ENCODE data around the gene CMTM8.

Gene CMTM8

DNA sequence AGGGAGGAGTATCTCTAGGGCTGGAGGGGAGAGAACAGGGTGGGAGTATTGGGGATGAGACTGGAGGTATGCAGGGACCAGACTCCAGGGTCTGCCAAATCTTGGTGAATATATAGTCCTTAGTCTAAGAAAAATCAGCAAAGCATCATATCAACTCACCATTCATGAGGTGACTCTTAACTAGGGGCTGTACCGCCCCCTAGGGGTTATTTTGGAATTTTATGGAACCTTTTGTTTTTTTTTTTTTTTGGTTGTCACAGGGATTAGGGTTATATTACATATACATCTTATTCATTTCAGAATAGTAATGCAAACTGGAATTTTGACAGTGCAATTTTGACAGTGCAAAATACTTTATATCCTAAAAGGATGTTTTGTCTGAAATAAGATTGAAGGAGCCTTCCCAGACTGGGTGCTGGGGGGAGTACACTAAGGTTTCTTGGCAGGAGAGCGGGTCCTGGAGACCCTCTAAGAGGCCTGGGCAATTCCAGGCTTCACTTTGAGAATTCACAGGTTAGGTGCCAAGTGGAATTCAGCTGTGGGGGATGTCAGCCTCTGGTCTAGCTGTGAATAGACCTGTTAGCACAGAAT lies 160.6 kb downstream of the CMTM8 start:
- H3K79me2 ChIP-seq (ENCODE audit: insufficient read depth, low read length), result peaks cover 90% of the 10 kb centered on the region
- TF ChIP-seq, protein P1, sequence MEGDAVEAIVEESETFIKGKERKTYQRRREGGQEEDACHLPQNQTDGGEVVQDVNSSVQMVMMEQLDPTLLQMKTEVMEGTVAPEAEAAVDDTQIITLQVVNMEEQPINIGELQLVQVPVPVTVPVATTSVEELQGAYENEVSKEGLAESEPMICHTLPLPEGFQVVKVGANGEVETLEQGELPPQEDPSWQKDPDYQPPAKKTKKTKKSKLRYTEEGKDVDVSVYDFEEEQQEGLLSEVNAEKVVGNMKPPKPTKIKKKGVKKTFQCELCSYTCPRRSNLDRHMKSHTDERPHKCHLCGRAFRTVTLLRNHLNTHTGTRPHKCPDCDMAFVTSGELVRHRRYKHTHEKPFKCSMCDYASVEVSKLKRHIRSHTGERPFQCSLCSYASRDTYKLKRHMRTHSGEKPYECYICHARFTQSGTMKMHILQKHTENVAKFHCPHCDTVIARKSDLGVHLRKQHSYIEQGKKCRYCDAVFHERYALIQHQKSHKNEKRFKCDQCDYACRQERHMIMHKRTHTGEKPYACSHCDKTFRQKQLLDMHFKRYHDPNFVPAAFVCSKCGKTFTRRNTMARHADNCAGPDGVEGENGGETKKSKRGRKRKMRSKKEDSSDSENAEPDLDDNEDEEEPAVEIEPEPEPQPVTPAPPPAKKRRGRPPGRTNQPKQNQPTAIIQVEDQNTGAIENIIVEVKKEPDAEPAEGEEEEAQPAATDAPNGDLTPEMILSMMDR (IDR thresholded peaks at IDR 0.05; ENCODE audit: borderline replicate concordance, extremely low read depth, low read length, poor library complexity, severe bottlenecking), result peak; percentile 67
- no peak for TF ChIP-seq EZH2 (IDR thresholded peaks at IDR 0.05; ENCODE audit: borderline replicate concordance, low read depth, low read length, severe bottlenecking)
- H3K4me1 ChIP-seq (ENCODE audit: insufficient read depth, low read length), result peaks cover 17% of the 10 kb centered on the region
- H3K4me2 ChIP-seq (ENCODE audit: insufficient read depth, low read length), result no peak overlapping the region
- no peaks in the 10 kb centered on the region for H3K36me3 ChIP-seq (ENCODE audit: insufficient read depth, low read length)
- no peaks in the 10 kb centered on the region for H3K9me3 ChIP-seq (ENCODE audit: insufficient read depth, low read length, severe bottlenecking)
- H2AFZ ChIP-seq (ENCODE audit: low read depth, low read length), result no peak overlapping the region
- DNase-seq (peak; percentile 45), ATAC-seq (ENCODE audit: insufficient read depth, low read depth) (peak; percentile 74)
- H4K20me1 ChIP-seq (ENCODE audit: insufficient read depth, low read length), result no peaks in the 10 kb centered on the region
- H3K9ac ChIP-seq (ENCODE audit: low read depth, low read length), result no peak overlapping the region
- no peak overlapping the region for H3K4me3 ChIP-seq (ENCODE audit: low read depth in 1 of 2, low read length in 2 of 2)
- H3K27ac ChIP-seq (ENCODE audit: low read length), result peak overlapping the region; percentile 39; the same call in 1 of the 2 replicates
- H3K27me3 ChIP-seq (ENCODE audit: insufficient read depth, low read length, poor library complexity), result no peaks in the 10 kb centered on the region

DNA sequence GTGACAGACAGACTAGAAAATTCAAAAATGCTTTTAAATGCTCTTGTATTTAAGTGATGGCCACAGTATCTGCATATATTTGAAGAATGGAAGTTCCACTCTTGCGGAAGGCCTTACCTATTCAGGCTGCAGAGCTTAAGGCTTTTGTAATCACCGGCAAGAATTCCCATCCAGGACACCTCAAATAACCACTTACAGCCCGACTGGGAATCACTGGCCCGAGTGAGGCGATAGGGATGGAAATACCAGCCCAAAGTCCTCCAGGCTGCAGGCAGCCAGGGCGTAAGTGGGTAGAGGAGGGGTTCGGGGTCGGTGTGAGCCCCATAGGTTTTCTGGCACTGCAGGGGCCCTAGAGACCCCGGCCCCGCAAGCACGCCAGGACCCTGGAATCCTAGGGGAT lies 162.6 kb downstream of the CMTM8 start:
- Histone ChIP-seq H4K20me1 (ENCODE audit: insufficient read depth, low read length) (no peaks in the 10 kb centered on the region), H3K9ac (ENCODE audit: low read depth, low read length) (no peak overlapping the region), H3K79me2 (ENCODE audit: insufficient read depth, low read length) (peaks cover 87% of the 10 kb centered on the region), H3K4me1 (ENCODE audit: insufficient read depth, low read length) (peaks cover 27% of the 10 kb centered on the region), H2AFZ (ENCODE audit: low read depth, low read length) (no peak overlapping the region), H3K9me3 (ENCODE audit: insufficient read depth, low read length, severe bottlenecking) (no peaks in the 10 kb centered on the region), H3K4me2 (ENCODE audit: insufficient read depth, low read length) (no peak overlapping the region), H3K4me3 (ENCODE audit: low read depth in 1 of 2, low read length in 2 of 2) (no peak overlapping the region), H3K36me3 (ENCODE audit: insufficient read depth, low read length) (no peaks in the 10 kb centered on the region), H3K27ac (ENCODE audit: low read length) (no peak overlapping the region; the same call in 1 of the 2 replicates), H3K27me3 (ENCODE audit: insufficient read depth, low read length, poor library complexity) (no peaks in the 10 kb centered on the region)
- DNase-seq (no peak), ATAC-seq (ENCODE audit: insufficient read depth, low read depth) (no peak)
- TF ChIP-seq EZH2 (IDR thresholded peaks at IDR 0.05; ENCODE audit: borderline replicate concordance, low read depth, low read length, severe bottlenecking), result no peak
- TF ChIP-seq, protein P1 (IDR thresholded peaks at IDR 0.05; ENCODE audit: borderline replicate concordance, extremely low read depth, low read length, poor library complexity, severe bottlenecking), result no peak

DNA sequence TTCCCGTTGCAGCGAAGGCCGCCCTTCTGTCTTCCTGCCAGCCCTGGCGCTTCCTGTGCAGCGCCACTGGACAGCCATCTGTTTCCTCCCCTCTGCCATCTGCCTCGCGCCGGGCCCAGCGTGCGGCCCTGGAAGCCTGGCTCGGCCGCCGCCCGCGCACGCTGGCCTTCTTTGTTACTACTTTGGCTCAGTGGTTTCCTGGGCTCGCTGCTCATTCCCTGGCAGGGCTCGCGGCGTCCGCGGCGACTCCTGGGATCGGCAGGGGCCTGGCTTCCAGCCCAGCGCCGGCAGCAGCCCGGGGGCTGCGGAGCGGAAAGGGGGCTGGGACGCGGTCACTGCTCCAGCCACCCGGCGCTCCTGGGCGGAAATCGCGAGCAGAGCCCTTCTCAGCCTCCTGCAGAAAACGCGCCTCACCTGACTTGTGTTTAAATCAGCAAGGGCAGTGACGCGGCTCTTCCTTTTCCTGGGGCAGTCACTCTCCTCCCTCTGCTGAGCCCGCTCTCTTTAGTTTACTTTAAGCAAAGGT lies 163.1 kb downstream of the CMTM8 start:
- Histone ChIP-seq H3K4me1 (ENCODE audit: insufficient read depth, low read length) (peaks cover 32% of the 10 kb centered on the region), H3K27me3 (ENCODE audit: insufficient read depth, low read length, poor library complexity) (no peaks in the 10 kb centered on the region), H3K4me3 (ENCODE audit: low read depth in 1 of 2, low read length in 2 of 2) (no peak overlapping the region), H3K9me3 (ENCODE audit: insufficient read depth, low read length, severe bottlenecking) (no peaks in the 10 kb centered on the region), H3K9ac (ENCODE audit: low read depth, low read length) (no peak overlapping the region), H3K36me3 (ENCODE audit: insufficient read depth, low read length) (no peaks in the 10 kb centered on the region), H3K79me2 (ENCODE audit: insufficient read depth, low read length) (peaks cover 83% of the 10 kb centered on the region), H2AFZ (ENCODE audit: low read depth, low read length) (no peak overlapping the region), H4K20me1 (ENCODE audit: insufficient read depth, low read length) (no peaks in the 10 kb centered on the region), H3K27ac (ENCODE audit: low read length) (no peak overlapping the region), H3K4me2 (ENCODE audit: insufficient read depth, low read length) (no peak overlapping the region)
- no peak for ATAC-seq (ENCODE audit: insufficient read depth, low read depth)
- TF ChIP-seq EZH2 (IDR thresholded peaks at IDR 0.05; ENCODE audit: borderline replicate concordance, low read depth, low read length, severe bottlenecking), result no peak
- TF ChIP-seq, protein P1 (IDR thresholded peaks at IDR 0.05; ENCODE audit: borderline replicate concordance, extremely low read depth, low read length, poor library complexity, severe bottlenecking), result no peak
- DNase-seq, result no peak
